ENCODE measurements around the gene RGS9.

RGS9 gene

DNA sequence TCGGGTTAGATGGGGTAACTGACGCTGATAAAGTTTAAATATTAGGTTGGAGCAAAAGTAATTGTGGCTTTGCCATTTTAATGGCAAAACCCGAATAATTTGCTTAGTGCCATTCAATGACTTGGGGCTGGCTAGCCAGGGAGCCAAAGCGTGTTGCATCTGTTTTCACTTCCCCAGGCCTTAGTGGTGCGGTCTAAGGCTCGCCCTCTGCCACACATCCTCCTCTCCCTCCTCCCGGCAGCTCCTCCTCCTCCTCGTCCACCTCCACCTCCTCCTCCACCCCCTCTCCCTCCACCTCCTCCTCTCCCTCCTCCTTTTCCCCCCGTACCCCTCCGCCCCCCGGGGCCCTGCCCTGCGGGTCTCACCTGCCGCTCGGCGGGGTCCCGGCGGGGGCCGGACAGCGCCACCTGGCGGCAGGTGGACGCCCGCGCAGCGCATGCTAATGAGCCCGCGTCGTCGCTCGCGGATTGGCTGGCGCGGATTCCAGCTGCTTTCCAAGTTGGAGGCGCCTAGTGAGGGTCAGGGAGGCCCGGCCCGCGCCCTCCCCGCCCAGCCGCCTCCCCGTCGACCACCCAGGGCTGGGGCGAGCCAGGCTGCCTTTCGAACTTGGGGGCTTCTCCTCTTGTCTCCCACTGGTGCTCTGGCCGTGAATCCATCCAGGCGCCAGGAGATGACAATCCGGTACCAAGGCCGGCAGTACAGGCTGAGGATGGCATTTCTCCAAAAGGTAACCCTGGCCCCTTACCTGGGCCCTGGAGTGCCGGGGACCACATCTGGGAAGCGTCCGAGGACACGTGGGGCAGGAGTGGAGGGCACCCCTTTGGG is 36.6 kb upstream of the RGS9 start:
- H3K9ac ChIP-seq (ENCODE audit: low read depth in 1 of 2, low read length in 2 of 2) = peak overlapping the region; percentile 61 to 71
- peaks cover 16% of the 10 kb centered on the region in 2 donors for H3K4me1 ChIP-seq (ENCODE audit: control insufficient read depth in 1 of 2, insufficient read depth in 2 of 2, low read length in 2 of 2)
- H3K27ac ChIP-seq (ENCODE audit: low read depth, low read length) = peak overlapping the region; percentile 3
- no peaks in the 10 kb centered on the region for H3K36me3 ChIP-seq (ENCODE audit: control insufficient read depth in 1 of 2, insufficient read depth in 2 of 2, low read length in 2 of 2)
- peak overlapping the region; percentile 73 to 74 for H3K4me3 ChIP-seq (ENCODE audit: low read depth in 1 of 2, low read length in 2 of 2)
- H3K27me3 ChIP-seq (ENCODE audit: control insufficient read depth in 1 of 2, insufficient read depth in 2 of 2, low read length in 2 of 2) = no peaks in the 10 kb centered on the region
- H3K9me3 ChIP-seq (ENCODE audit: control insufficient read depth in 1 of 2, low read length in 2 of 2) = no peaks in the 10 kb centered on the region

DNA sequence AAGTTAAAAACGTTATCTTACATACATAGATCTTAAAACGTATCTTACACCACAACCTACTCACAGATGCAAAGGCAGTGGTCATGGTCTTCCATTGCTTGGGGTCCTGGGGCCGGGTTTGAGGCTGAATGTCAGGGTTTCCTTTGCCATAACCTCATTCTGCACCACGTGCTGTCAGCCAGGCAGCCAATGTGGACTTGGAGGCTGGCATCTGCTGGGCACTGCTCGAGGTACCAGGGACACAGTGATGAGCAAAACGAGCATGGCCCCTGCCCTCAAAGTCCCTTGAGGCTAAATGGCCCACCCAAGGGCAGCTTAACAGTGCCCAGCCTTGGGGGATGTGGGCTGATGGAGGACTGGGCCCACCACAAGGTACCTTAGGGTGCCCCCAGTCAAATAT is 35.8 kb upstream of the RGS9 start:
- Histone ChIP-seq H3K9ac (ENCODE audit: low read depth in 1 of 2, low read length in 2 of 2) (peak overlapping the region; percentile 61 to 67), H3K36me3 (ENCODE audit: control insufficient read depth in 1 of 2, insufficient read depth in 2 of 2, low read length in 2 of 2) (no peaks in the 10 kb centered on the region), H3K4me3 (ENCODE audit: low read depth in 1 of 2, low read length in 2 of 2) (peak overlapping the region; percentile 73 to 74), H3K9me3 (ENCODE audit: control insufficient read depth in 1 of 2, low read length in 2 of 2) (no peaks in the 10 kb centered on the region), H3K27ac (ENCODE audit: low read depth, low read length) (no peak overlapping the region), H3K4me1 (ENCODE audit: control insufficient read depth in 1 of 2, insufficient read depth in 2 of 2, low read length in 2 of 2) (peaks cover 17 to 21% of the 10 kb centered on the region in 2 donors), H3K27me3 (ENCODE audit: control insufficient read depth in 1 of 2, insufficient read depth in 2 of 2, low read length in 2 of 2) (no peaks in the 10 kb centered on the region)

DNA sequence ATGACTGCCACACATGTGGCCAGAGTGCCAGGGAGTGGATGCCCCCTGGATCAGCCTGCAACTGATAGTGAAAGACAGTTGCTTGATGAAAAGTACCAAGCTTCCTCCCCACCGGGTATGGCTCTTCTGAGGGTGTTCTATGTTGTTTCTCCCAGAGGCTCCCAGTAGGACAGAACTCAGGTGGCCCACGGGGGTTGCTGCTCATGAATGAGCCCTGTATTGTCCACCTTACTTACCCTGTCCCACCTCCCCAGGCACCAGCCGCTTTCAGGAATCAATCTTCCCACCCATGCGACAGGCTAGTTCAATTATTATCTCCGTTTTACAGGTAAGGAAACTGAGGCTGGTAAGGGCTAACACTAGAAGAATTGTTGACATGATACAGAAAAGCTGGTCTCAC is 34.9 kb upstream of the RGS9 start:
- H3K27ac ChIP-seq (ENCODE audit: low read depth, low read length) = no peak overlapping the region
- H3K4me3 ChIP-seq (ENCODE audit: low read depth in 1 of 2, low read length in 2 of 2) = no peak overlapping the region
- H3K36me3 ChIP-seq (ENCODE audit: control insufficient read depth in 1 of 2, insufficient read depth in 2 of 2, low read length in 2 of 2) = no peaks in the 10 kb centered on the region
- H3K27me3 ChIP-seq (ENCODE audit: control insufficient read depth in 1 of 2, insufficient read depth in 2 of 2, low read length in 2 of 2) = no peaks in the 10 kb centered on the region
- H3K9me3 ChIP-seq (ENCODE audit: control insufficient read depth in 1 of 2, low read length in 2 of 2) = no peaks in the 10 kb centered on the region
- peaks cover 23 to 26% of the 10 kb centered on the region in 2 donors for H3K4me1 ChIP-seq (ENCODE audit: control insufficient read depth in 1 of 2, insufficient read depth in 2 of 2, low read length in 2 of 2)
- H3K9ac ChIP-seq (ENCODE audit: low read depth in 1 of 2, low read length in 2 of 2) = no peak overlapping the region

DNA sequence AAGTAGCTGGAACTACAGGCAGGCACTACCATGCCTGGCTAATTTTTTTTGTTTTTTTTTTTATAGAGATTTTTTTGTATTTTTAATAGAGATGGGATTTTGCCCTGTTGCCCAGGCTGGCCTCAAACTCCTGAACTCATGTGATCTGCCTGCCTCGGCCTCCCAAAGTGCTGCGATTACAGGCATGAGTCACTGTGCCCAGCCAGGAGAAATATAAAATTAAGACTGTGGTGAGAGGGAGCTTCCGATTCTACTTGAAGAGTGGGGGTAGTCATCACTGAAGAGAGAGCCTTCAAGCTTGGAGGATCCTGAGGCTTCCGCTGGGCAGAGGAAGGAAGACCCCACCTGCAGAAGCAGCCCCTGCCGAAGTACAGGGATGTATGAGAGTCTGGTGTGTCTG is 34.4 kb upstream of the RGS9 start:
- H3K9me3 ChIP-seq (ENCODE audit: control insufficient read depth in 1 of 2, low read length in 2 of 2) = no peaks in the 10 kb centered on the region
- no peak overlapping the region for H3K9ac ChIP-seq (ENCODE audit: low read depth in 1 of 2, low read length in 2 of 2)
- no peaks in the 10 kb centered on the region for H3K27me3 ChIP-seq (ENCODE audit: control insufficient read depth in 1 of 2, insufficient read depth in 2 of 2, low read length in 2 of 2)
- no peak overlapping the region for H3K4me3 ChIP-seq (ENCODE audit: low read depth in 1 of 2, low read length in 2 of 2)
- no peaks in the 10 kb centered on the region for H3K36me3 ChIP-seq (ENCODE audit: control insufficient read depth in 1 of 2, insufficient read depth in 2 of 2, low read length in 2 of 2)
- peaks cover 23 to 26% of the 10 kb centered on the region in 2 donors for H3K4me1 ChIP-seq (ENCODE audit: control insufficient read depth in 1 of 2, insufficient read depth in 2 of 2, low read length in 2 of 2)
- no peak overlapping the region for H3K27ac ChIP-seq (ENCODE audit: low read depth, low read length)

DNA sequence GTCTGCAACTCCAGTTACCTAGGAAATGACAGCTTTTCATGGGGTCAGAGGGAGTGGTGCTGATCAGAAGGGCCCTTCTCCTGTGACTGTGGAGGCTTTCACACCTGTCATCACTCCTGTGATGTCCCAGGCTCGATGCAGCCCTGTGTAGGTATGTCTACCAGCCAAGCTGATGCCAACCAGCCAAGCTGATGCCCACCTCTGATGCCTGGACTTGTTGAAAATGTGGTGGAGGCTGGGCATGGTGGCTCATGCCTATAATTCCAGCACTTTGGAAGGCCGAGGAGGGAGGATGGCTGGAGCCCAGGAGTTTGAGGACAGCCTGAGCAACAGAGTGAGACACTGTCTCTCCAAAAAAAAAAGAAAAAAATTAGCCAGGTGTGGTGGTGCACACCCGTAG is 33.7 kb upstream of the RGS9 start:
- no peak overlapping the region for H3K4me3 ChIP-seq (ENCODE audit: low read depth in 1 of 2, low read length in 2 of 2)
- no peak overlapping the region for H3K27ac ChIP-seq (ENCODE audit: low read depth, low read length)
- H3K9ac ChIP-seq (ENCODE audit: low read depth in 1 of 2, low read length in 2 of 2) = no peak overlapping the region
- no peaks in the 10 kb centered on the region for H3K36me3 ChIP-seq (ENCODE audit: control insufficient read depth in 1 of 2, insufficient read depth in 2 of 2, low read length in 2 of 2)
- no peaks in the 10 kb centered on the region for H3K27me3 ChIP-seq (ENCODE audit: control insufficient read depth in 1 of 2, insufficient read depth in 2 of 2, low read length in 2 of 2)
- H3K4me1 ChIP-seq (ENCODE audit: control insufficient read depth in 1 of 2, insufficient read depth in 2 of 2, low read length in 2 of 2) = peaks cover 23 to 26% of the 10 kb centered on the region in 2 donors
- H3K9me3 ChIP-seq (ENCODE audit: control insufficient read depth in 1 of 2, low read length in 2 of 2) = no peaks in the 10 kb centered on the region

DNA sequence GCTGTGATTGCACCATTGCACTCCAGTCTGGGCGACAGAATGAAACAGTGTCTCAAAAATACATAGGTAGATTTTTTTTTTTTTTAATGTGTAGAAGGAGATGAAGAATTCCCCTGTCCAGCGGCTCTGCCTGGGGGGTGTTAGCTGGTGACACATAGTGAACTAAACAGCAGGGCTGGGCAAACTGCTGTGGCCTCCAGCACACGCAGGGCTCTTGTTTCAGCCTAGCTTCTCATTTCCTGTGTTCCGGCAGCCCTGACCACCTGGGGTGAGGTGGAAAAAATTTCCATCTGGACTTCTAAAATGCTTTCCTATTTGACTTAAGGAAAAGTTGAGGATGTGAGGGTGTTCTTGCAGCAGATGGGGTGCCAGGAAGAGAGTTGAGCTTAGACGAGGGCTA is 33.3 kb upstream of the RGS9 start:
- Histone ChIP-seq H3K9ac (ENCODE audit: low read depth in 1 of 2, low read length in 2 of 2) (no peak overlapping the region), H3K9me3 (ENCODE audit: control insufficient read depth in 1 of 2, low read length in 2 of 2) (no peaks in the 10 kb centered on the region), H3K4me1 (ENCODE audit: control insufficient read depth in 1 of 2, insufficient read depth in 2 of 2, low read length in 2 of 2) (peaks cover 23 to 26% of the 10 kb centered on the region in 2 donors), H3K27ac (ENCODE audit: low read depth, low read length) (no peak overlapping the region), H3K36me3 (ENCODE audit: control insufficient read depth in 1 of 2, insufficient read depth in 2 of 2, low read length in 2 of 2) (no peaks in the 10 kb centered on the region), H3K4me3 (ENCODE audit: low read depth in 1 of 2, low read length in 2 of 2) (no peak overlapping the region), H3K27me3 (ENCODE audit: control insufficient read depth in 1 of 2, insufficient read depth in 2 of 2, low read length in 2 of 2) (no peaks in the 10 kb centered on the region)

DNA sequence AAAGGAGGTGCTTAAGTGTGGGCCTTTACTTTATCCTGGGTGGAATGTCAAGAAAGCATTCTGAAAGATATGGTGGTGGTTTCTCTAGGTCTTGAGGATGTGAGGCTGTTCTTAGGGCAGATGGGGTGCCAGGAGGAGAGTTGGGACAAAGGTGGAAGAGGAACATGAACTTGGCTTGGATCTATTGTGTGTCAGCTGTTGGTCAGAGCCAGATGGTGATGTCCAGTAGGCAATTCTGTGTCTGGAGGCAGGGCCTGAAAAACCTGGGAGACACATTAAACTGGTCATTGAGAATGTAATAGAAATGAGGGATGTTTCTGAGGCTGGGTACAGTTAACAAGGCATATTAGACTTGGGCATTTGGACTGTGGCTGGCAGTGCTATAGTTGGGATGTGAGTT is 32.6 kb upstream of the RGS9 start:
- H3K36me3 ChIP-seq (ENCODE audit: control insufficient read depth in 1 of 2, insufficient read depth in 2 of 2, low read length in 2 of 2) = no peaks in the 10 kb centered on the region
- peaks cover 19 to 21% of the 10 kb centered on the region in 2 donors for H3K4me1 ChIP-seq (ENCODE audit: control insufficient read depth in 1 of 2, insufficient read depth in 2 of 2, low read length in 2 of 2)
- no peak overlapping the region for H3K4me3 ChIP-seq (ENCODE audit: low read depth in 1 of 2, low read length in 2 of 2)
- H3K27me3 ChIP-seq (ENCODE audit: control insufficient read depth in 1 of 2, insufficient read depth in 2 of 2, low read length in 2 of 2) = no peaks in the 10 kb centered on the region
- no peak overlapping the region for H3K27ac ChIP-seq (ENCODE audit: low read depth, low read length)
- no peak overlapping the region for H3K9ac ChIP-seq (ENCODE audit: low read depth in 1 of 2, low read length in 2 of 2)
- H3K9me3 ChIP-seq (ENCODE audit: control insufficient read depth in 1 of 2, low read length in 2 of 2) = no peaks in the 10 kb centered on the region

DNA sequence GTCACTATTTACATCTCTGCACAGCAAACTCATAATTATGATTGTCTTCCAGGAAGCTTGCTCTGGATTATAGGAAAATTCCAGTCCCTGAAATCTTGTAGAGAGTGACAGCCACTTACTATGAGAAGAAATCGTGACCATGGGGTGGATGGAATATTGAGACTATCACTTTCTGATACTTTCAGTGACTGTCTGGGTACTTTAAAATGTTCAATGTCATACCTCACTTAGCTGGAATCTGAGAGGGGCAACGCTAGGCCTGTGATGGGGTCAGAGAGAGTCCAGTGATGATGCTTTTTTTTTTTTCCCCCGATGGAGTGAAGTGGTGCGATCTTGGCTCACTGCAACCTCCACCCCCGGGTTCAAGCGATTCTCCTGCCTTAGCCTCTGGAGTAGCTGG is 32.2 kb upstream of the RGS9 start:
- peaks cover 18 to 19% of the 10 kb centered on the region in 2 donors for H3K4me1 ChIP-seq (ENCODE audit: control insufficient read depth in 1 of 2, insufficient read depth in 2 of 2, low read length in 2 of 2)
- H3K27ac ChIP-seq (ENCODE audit: low read depth, low read length) = no peak overlapping the region

DNA sequence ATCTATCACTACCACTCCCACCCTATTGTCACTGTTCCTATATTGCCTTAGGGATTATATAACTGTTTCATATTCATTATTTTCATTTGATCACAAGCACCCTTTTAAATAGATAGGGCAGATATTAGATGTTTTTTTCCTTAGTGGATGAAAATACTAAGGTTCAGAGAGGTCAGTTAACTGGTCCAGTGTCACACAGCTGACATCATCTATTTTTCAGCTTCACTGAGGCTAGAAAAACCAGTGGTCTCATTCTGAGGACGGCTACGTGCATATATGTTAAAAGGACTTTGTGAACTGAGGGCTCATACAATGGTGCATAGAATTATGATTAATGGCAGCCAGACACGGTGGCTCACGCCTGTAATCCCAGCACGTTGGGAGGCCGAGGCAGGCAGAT is 29.0 kb upstream of the RGS9 start:
- Histone ChIP-seq H3K9me3 (ENCODE audit: control insufficient read depth in 1 of 2, low read length in 2 of 2) (peaks cover 0 to 3% of the 10 kb centered on the region in 2 donors), H3K4me1 (ENCODE audit: control insufficient read depth in 1 of 2, insufficient read depth in 2 of 2, low read length in 2 of 2) (peaks cover 7 to 10% of the 10 kb centered on the region in 2 donors), H3K36me3 (ENCODE audit: control insufficient read depth in 1 of 2, insufficient read depth in 2 of 2, low read length in 2 of 2) (no peaks in the 10 kb centered on the region), H3K9ac (ENCODE audit: low read depth in 1 of 2, low read length in 2 of 2) (no peak overlapping the region), H3K4me3 (ENCODE audit: low read depth in 1 of 2, low read length in 2 of 2) (no peak overlapping the region), H3K27me3 (ENCODE audit: control insufficient read depth in 1 of 2, insufficient read depth in 2 of 2, low read length in 2 of 2) (no peaks in the 10 kb centered on the region), H3K27ac (ENCODE audit: low read depth, low read length) (no peak overlapping the region)

More for the DNA sequence above, 32.2 kb upstream of the RGS9 start:
- Histone ChIP-seq H3K36me3 (ENCODE audit: control insufficient read depth in 1 of 2, insufficient read depth in 2 of 2, low read length in 2 of 2) (no peaks in the 10 kb centered on the region), H3K9me3 (ENCODE audit: control insufficient read depth in 1 of 2, low read length in 2 of 2) (peaks cover 0 to 3% of the 10 kb centered on the region in 2 donors), H3K4me3 (ENCODE audit: low read depth in 1 of 2, low read length in 2 of 2) (no peak overlapping the region), H3K27me3 (ENCODE audit: control insufficient read depth in 1 of 2, insufficient read depth in 2 of 2, low read length in 2 of 2) (no peaks in the 10 kb centered on the region), H3K9ac (ENCODE audit: low read depth in 1 of 2, low read length in 2 of 2) (no peak overlapping the region)

DNA sequence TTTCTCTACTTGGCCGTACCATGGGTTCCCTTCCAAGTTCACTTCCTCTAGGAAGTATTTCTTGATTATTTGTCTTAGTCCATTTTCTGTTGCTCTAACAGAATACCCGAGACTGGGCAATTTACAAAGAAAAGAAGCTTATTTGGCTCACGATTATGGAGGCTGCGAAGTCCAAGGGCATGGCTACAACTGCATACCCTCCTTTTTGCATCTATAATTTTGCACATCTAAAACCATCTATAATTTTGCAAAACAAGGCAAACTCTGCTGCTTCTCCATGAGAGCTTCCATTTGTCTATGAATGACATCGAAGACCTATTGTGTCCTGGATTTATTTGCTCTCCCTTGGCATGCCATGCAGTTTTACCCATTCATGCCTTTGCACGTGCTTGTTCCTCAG is 27.6 kb upstream of the RGS9 start:
- peaks cover 0 to 3% of the 10 kb centered on the region in 2 donors for H3K9me3 ChIP-seq (ENCODE audit: control insufficient read depth in 1 of 2, low read length in 2 of 2)
- H3K9ac ChIP-seq (ENCODE audit: low read depth in 1 of 2, low read length in 2 of 2) = no peak overlapping the region
- no peaks in the 10 kb centered on the region for H3K27me3 ChIP-seq (ENCODE audit: control insufficient read depth in 1 of 2, insufficient read depth in 2 of 2, low read length in 2 of 2)
- no peak overlapping the region for H3K4me3 ChIP-seq (ENCODE audit: low read depth in 1 of 2, low read length in 2 of 2)
- H3K4me1 ChIP-seq (ENCODE audit: control insufficient read depth in 1 of 2, insufficient read depth in 2 of 2, low read length in 2 of 2) = peaks cover 7 to 10% of the 10 kb centered on the region in 2 donors
- no peak overlapping the region for H3K27ac ChIP-seq (ENCODE audit: low read depth, low read length)
- H3K36me3 ChIP-seq (ENCODE audit: control insufficient read depth in 1 of 2, insufficient read depth in 2 of 2, low read length in 2 of 2) = no peaks in the 10 kb centered on the region
